CD4-positive, alpha-beta T cell (primary cell): ENCODE measurements around the gene MALAT1. TPM values are rescaled to one million over a fixed set of nuclear protein-coding genes. Genes with fewer than 3 reads are reported as not detected.
A peak's percentile ranks its signal among the peaks of the same experiment; 100 is the strongest.

Experiments
- ATAC-seq: fragments of 200-7000 bp; cut with Tn5 transposase; one replicate; pipeline ENCODE4 v1.10.0; 2022; ENCODE audit warnings: mild to moderate bottlenecking; ENCODE audit not compliant: poor library complexity
- CTCF ChIA-PET: fragments of 350-600 bp; sonication (Branson Sonifier 250); formaldehyde crosslinking; loops from one replicate; lab custom pipeline; 2021; ENCODE audit warnings: antibody characterized with exemption, inconsistent platforms; lab: Charles Lee
- POLR2A ChIA-PET: fragments of 350-600 bp; sonication (Branson Sonifier 250); formaldehyde crosslinking; loops from one replicate; lab custom pipeline; 2021; ENCODE audit warnings: antibody characterized with exemption, inconsistent platforms; lab: Charles Lee
- DNase-seq, 14 experiments: peaks; one replicate each; pipeline ENCODE4 v3.0.0-alpha.2; 2013 to 2020; ENCODE audit warnings: mixed read lengths in 2 of 14
- H3K27ac ChIP-seq, 2 donors: one replicate each; pipeline versions ENCODE4 v1.5.1 to v1.7.0; 2013; ENCODE audit warnings: low read length in 2 of 2, low read depth in 1 of 2, mild to moderate bottlenecking in 1 of 2
- H3K27me3 ChIP-seq, 2 experiments: 1 replicate in 1 of 2; 2 replicates in 1 of 2; pipeline versions ENCODE4 v1.6.1 to v1.7.0; 2013; ENCODE audit warnings: low read length in 2 of 2, control low read depth in 1 of 2, mild to moderate bottlenecking in 1 of 2, moderate library complexity in 1 of 2; ENCODE audit not compliant: insufficient read depth in 2 of 2, control insufficient read depth in 1 of 2
- H3K36me3 ChIP-seq: one replicate; pipeline ENCODE4 v1.6.1; 2013; ENCODE audit warnings: low read length, control low read depth; ENCODE audit not compliant: insufficient read depth
- H3K4me1 ChIP-seq: one replicate; pipeline ENCODE4 v1.6.1; 2013; ENCODE audit warnings: low read length, control low read depth; ENCODE audit not compliant: insufficient read depth
- H3K4me3 ChIP-seq: one replicate; pipeline ENCODE4 v1.5.1; 2013; ENCODE audit warnings: mild to moderate bottlenecking, low read length, moderate library complexity
- H3K9me3 ChIP-seq, 2 experiments: 1 replicate in 1 of 2; 2 replicates in 1 of 2; pipeline versions ENCODE4 v1.6.1 to v1.7.0; 2013; ENCODE audit warnings: low read length in 2 of 2, mild to moderate bottlenecking in 2 of 2, control low read depth in 1 of 2, moderate library complexity in 1 of 2; ENCODE audit not compliant: control insufficient read depth in 1 of 2, insufficient read depth in 1 of 2
- H3K27ac Mint-ChIP-seq: one replicate; pipeline ENCODE4 v1.8.0; 2020; ENCODE audit warnings: mixed read lengths
- H3K27me3 Mint-ChIP-seq: one replicate; pipeline ENCODE4 v1.8.0; 2021; ENCODE audit warnings: mixed read lengths
- H3K36me3 Mint-ChIP-seq: one replicate; pipeline ENCODE4 v1.8.0; 2021; ENCODE audit warnings: low read depth, mixed read lengths
- H3K4me1 Mint-ChIP-seq: one replicate; pipeline ENCODE4 v1.8.0; 2021; ENCODE audit warnings: low read depth, mixed read lengths
- H3K4me3 Mint-ChIP-seq: one replicate; pipeline ENCODE4 v1.8.0; 2020; ENCODE audit warnings: mild to moderate bottlenecking, mixed read lengths
- H3K9me3 Mint-ChIP-seq: one replicate; pipeline ENCODE4 v1.8.0; 2020; ENCODE audit warnings: mixed read lengths
- CTCF ChIP-seq: fragments of 200-600 bp; IDR thresholded peaks from one replicate; pipeline ENCODE4 v1.8.0; 2022; ENCODE audit warnings: antibody characterized with exemption, mild to moderate bottlenecking
- intact Hi-C, 2 experiments: fragments of 100-400 bp; cut with DNase I in 1 of 2; cut with micrococcal nuclease in 1 of 2; formaldehyde crosslinking; loops; one replicate each; pipeline versions ENCODE4 v1.15.1 to v1.9.0; 2023 to 2025; cut with DNase I, micrococcal nuclease
- total RNA-seq, 174 experiments: library from RNA in 2 of 174; stranded (reverse) in 2 of 174; gene quantifications; one replicate each; pipeline ENCODE4 v1.2.3 and lab custom pipeline; 2021 to 2026

The MALAT1 gene
- total RNA-seq, 2 experiments from 2014 or later, result 31,509 to 32,316 TPM

GRCh38 chr11:65542738-65543390 lies 44.0 kb downstream of the MALAT1 start:
- no peak overlapping the region for H3K27ac ChIP-seq
- ChIA-PET CTCF (interaction anchor here (1.0 to 6.5 kb wide), 4 partner anchors 17 to 45 kb away, joined by 3 to 86 read pairs (median 34); partner anchors contain the start of genes FAM89B and ZNRD2), POLR2A (interaction anchor here (1.0 to 4.8 kb wide), 5 partner anchors 9 to 72 kb away, joined by 3 to 41 read pairs (median 32); partner anchors contain the start of genes MALAT1, MAP3K11 and PCNX3)
- H3K36me3 ChIP-seq, result peaks cover 14% of the 10 kb centered on the region
- H3K4me1 ChIP-seq, result peaks cover 45% of the 10 kb centered on the region
- Mint-ChIP-seq H3K27me3 (no peaks in the 10 kb centered on the region), H3K4me1 (peaks cover 45% of the 10 kb centered on the region), H3K27ac (peak overlapping the region; percentile 10), H3K4me3 (peak overlapping the region; percentile 16), H3K9me3 (no peaks in the 10 kb centered on the region), H3K36me3 (peaks cover 45% of the 10 kb centered on the region)
- intact Hi-C loops, result loop anchor here in 1 of 2 experiments (5.0 kb wide), 1 partner anchor 109 kb away; no protein-coding TSS in a partner anchor
- TF ChIP-seq CTCF, result no peak
- no peaks in the 10 kb centered on the region for H3K9me3 ChIP-seq
- H3K4me3 ChIP-seq, result no peak overlapping the region
- no peaks in the 10 kb centered on the region for H3K27me3 ChIP-seq
- no peak for DNase-seq
- no peak for ATAC-seq

- intact Hi-C loops, result loop anchor here in 1 of 2 experiments (2.0 kb wide), 1 partner anchor 69 kb away; the partner anchor contains the start of genes MAP3K11 and PCNX3
- Mint-ChIP-seq H3K9me3 (no peaks in the 10 kb centered on the region), H3K27me3 (no peaks in the 10 kb centered on the region), H3K4me1 (peaks cover 64% of the 10 kb centered on the region), H3K4me3 (peak overlapping the region; percentile 3), H3K27ac (peak overlapping the region; percentile 81), H3K36me3 (peaks cover 61% of the 10 kb centered on the region)
- Histone ChIP-seq H3K27me3 (no peaks in the 10 kb centered on the region), H3K4me3 (peak overlapping the region; percentile 54), H3K9me3 (no peaks in the 10 kb centered on the region), H3K27ac (peak overlapping the region; percentile 52 to 82), H3K36me3 (peaks cover 18% of the 10 kb centered on the region), H3K4me1 (peaks cover 51% of the 10 kb centered on the region)
- TF ChIP-seq CTCF, result no peak
- ChIA-PET POLR2A (interaction anchor here (0.6 to 4.3 kb wide), 8 partner anchors 8 to 69 kb away, joined by 3 to 52 read pairs (median 6); partner anchors contain the start of genes EHBP1L1, FAM89B, MALAT1 and PCNX3), CTCF (interaction anchor here (1.0 to 6.5 kb wide), 3 partner anchors 20 to 42 kb away, joined by 3 to 86 read pairs (median 4); partner anchors contain the start of gene EHBP1L1)
- DNase-seq (no peak), ATAC-seq (no peak)
These were observed 47.0 kb downstream of the MALAT1 start for GRCh38 chr11:65545853-65546216.

GRCh38 chr11:65546217-65546958 lies 47.5 kb downstream of the MALAT1 start:
- Mint-ChIP-seq H3K4me1 (peaks cover 67% of the 10 kb centered on the region), H3K36me3 (peaks cover 67% of the 10 kb centered on the region), H3K27me3 (no peaks in the 10 kb centered on the region), H3K27ac (peak overlapping the region; percentile 81), H3K9me3 (no peaks in the 10 kb centered on the region), H3K4me3 (peak overlapping the region; percentile 86)
- ATAC-seq (peak; percentile 80), DNase-seq (peak; percentile 96 to 100 (median 98))
- Histone ChIP-seq H3K9me3 (no peaks in the 10 kb centered on the region), H3K36me3 (peaks cover 23% of the 10 kb centered on the region), H3K27me3 (no peaks in the 10 kb centered on the region), H3K4me1 (peaks cover 49% of the 10 kb centered on the region), H3K27ac (peak overlapping the region; percentile 57 to 82), H3K4me3 (peak overlapping the region; percentile 54)
- intact Hi-C loops, result loop anchor here in 1 of 2 experiments (2.0 kb wide), 1 partner anchor 68 kb away; the partner anchor contains the start of genes MAP3K11 and PCNX3
- ChIA-PET POLR2A (interaction anchor here (0.6 to 4.3 kb wide), 14 partner anchors 9 to 125 kb away, joined by 3 to 52 read pairs (median 4); partner anchors contain the start of genes EHBP1L1, FAM89B, MALAT1 and PCNX3), CTCF (interaction anchor here (0.9 to 1.5 kb wide), 5 partner anchors 10 to 29 kb away, joined by 3 to 7 read pairs (median 3); partner anchors contain the start of genes EHBP1L1, SCYL1 and ZNRD2)
- TF ChIP-seq CTCF, result no peak
